Tibial nerve (tissue), 4 donors: ENCODE measurements around the gene DAAM2. TPM values are rescaled to one million over a fixed set of nuclear protein-coding genes. Genes with fewer than 3 reads are reported as not detected.

ENCODE experiments used
- DNase-seq, 2 donors: peaks; one replicate each; pipeline ENCODE4 v3.0.0-alpha.2; 2019; ENCODE audit warnings: low spot score in 2 of 2
- H3K27ac ChIP-seq, 4 donors: fragments of 200-600 bp; sonication (generic) in 3 of 4; one replicate each; pipeline ENCODE4 v1.5.1; 2017 to 2019; ENCODE audit warnings: mild to moderate bottlenecking in 1 of 4
- H3K27me3 ChIP-seq, 2 donors: fragments of 200-600 bp; sonication (generic) in 1 of 2; one replicate each; pipeline versions ENCODE4 v1.5.1 to v1.6.0; 2017 to 2019
- H3K36me3 ChIP-seq, 3 donors: fragments of 200-600 bp; sonication (generic); one replicate each; pipeline ENCODE4 v1.5.1; 2018 to 2019
- H3K4me1 ChIP-seq, 4 donors: fragments of 200-600 bp; sonication (generic) in 3 of 4; one replicate each; pipeline ENCODE4 v1.5.1; 2017 to 2019
- H3K4me3 ChIP-seq, 4 donors: fragments of 200-600 bp; sonication (generic) in 3 of 4; one replicate each; pipeline ENCODE4 v1.5.1; 2017 to 2019; ENCODE audit warnings: mild to moderate bottlenecking in 1 of 4, moderate library complexity in 1 of 4
- H3K9me3 ChIP-seq, 4 donors: fragments of 200-600 bp; sonication (generic) in 3 of 4; one replicate each; pipeline ENCODE4 v1.5.1; 2017 to 2019
- EP300 ChIP-seq, 2 donors: sonication (generic); formaldehyde crosslinking; IDR thresholded peaks; one replicate each; pipeline ENCODE4 v1.6.1; 2017; ENCODE audit warnings: antibody characterized with exemption in 2 of 2, mild to moderate bottlenecking in 1 of 2
- POLR2A ChIP-seq, 2 donors: fragments of 450-650 bp; IDR thresholded peaks; one replicate each; pipeline ENCODE4 v1.6.1; 2017; ENCODE audit warnings: antibody characterized with exemption in 2 of 2, mild to moderate bottlenecking in 2 of 2, moderate library complexity in 2 of 2
- WGBS, 2 donors: methylation state at CpG; one replicate each; pipeline ENCODE4 v1.1.5; 2018; 5-methylcytosine and 5-hydroxymethylcytosine counted together
- total RNA-seq, 4 donors: library from RNA; depleted of rRNA; stranded (reverse); fragments of >200 nt; gene quantifications; one replicate each; pipeline ENCODE4 v1.1.0, GENCODE V29; 2016
- TF ChIP-seq, protein P1 (sequence below), 5 experiments: fragments of 200-600 bp in 3 of 5; fragments of 450-650 bp in 2 of 5; sonication (generic) in 3 of 5; IDR thresholded peaks; one replicate each; pipeline ENCODE4 v1.5.1; 2016 to 2019; ENCODE audit warnings: antibody characterized with exemption in 5 of 5, mild to moderate bottlenecking in 3 of 5, moderate library complexity in 2 of 5

The DAAM2 gene
- total RNA-seq, 4 donors from 2014 or later: 73.9 to 133 (median 93.3) TPM

DNA sequence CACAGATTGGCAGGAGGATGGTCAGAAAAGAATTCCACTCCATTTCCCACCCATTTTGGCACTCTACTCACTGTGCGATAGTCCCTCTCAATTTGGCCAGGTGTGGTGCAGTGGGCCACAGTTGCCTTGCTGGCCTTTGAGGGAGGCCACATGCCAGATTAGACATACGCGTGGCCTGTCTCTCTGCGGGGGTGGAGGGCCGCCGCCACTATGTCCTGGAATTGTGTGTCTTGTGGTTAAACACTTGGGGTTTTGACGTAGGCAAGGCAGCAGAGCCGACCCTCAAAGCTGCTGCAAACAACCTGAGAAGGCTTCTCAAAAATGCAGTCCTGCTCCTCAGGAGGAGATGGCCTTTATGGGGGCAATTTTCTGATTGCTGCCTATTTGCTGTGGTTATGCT lies 4.9 kb upstream of the DAAM2 start:
- Histone ChIP-seq H3K9me3 (peaks cover 0 to 4% (median 2%) of the 10 kb centered on the region in 4 donors), H3K4me1 (peaks cover 0 to 15% (median 7%) of the 10 kb centered on the region in 4 donors), H3K27me3 (no peaks in the 10 kb centered on the region), H3K4me3 (no peak overlapping the region), H3K36me3 (no peaks in the 10 kb centered on the region), H3K27ac (no peak overlapping the region)
- WGBS, 2 donors: 84 to 89% methylated on average over 8 of the region's 8 CpGs
- DNase-seq: no peak
- TF ChIP-seq POLR2A (IDR thresholded peaks at IDR 0.05) (no peak), EP300 (IDR thresholded peaks at IDR 0.05) (no peak)
- TF ChIP-seq, protein P1, sequence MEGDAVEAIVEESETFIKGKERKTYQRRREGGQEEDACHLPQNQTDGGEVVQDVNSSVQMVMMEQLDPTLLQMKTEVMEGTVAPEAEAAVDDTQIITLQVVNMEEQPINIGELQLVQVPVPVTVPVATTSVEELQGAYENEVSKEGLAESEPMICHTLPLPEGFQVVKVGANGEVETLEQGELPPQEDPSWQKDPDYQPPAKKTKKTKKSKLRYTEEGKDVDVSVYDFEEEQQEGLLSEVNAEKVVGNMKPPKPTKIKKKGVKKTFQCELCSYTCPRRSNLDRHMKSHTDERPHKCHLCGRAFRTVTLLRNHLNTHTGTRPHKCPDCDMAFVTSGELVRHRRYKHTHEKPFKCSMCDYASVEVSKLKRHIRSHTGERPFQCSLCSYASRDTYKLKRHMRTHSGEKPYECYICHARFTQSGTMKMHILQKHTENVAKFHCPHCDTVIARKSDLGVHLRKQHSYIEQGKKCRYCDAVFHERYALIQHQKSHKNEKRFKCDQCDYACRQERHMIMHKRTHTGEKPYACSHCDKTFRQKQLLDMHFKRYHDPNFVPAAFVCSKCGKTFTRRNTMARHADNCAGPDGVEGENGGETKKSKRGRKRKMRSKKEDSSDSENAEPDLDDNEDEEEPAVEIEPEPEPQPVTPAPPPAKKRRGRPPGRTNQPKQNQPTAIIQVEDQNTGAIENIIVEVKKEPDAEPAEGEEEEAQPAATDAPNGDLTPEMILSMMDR (IDR thresholded peaks at IDR 0.05): no peak

- H3K36me3 ChIP-seq: no peaks in the 10 kb centered on the region
- no peak for DNase-seq
- H3K27ac ChIP-seq: peak overlapping the region in 2 of 4 donors; percentile 12 to 96
- no peaks in the 10 kb centered on the region for H3K9me3 ChIP-seq
- H3K27me3 ChIP-seq: no peaks in the 10 kb centered on the region
- TF ChIP-seq EP300 (IDR thresholded peaks at IDR 0.05): no peak
- TF ChIP-seq, protein P1 (IDR thresholded peaks at IDR 0.05): no peak
- no peak for TF ChIP-seq POLR2A (IDR thresholded peaks at IDR 0.05)
- 63 to 65% methylated on average over 5 of the region's 5 CpGs for WGBS, 2 donors
- no peak overlapping the region for H3K4me3 ChIP-seq
- H3K4me1 ChIP-seq: peaks cover 0 to 43% (median 22%) of the 10 kb centered on the region in 4 donors
Measured at GRCh38 chr6:39790772-39791171, 1.4 kb upstream of the DAAM2 start.

- Histone ChIP-seq H3K9me3 (no peaks in the 10 kb centered on the region), H3K27me3 (no peaks in the 10 kb centered on the region), H3K36me3 (no peaks in the 10 kb centered on the region), H3K4me3 (no peak overlapping the region), H3K4me1 (peaks cover 0 to 48% (median 25%) of the 10 kb centered on the region in 4 donors), H3K27ac (peak overlapping the region; percentile 12 to 96 (median 86))
- no peak for DNase-seq
- WGBS, 2 donors: 3 to 8% methylated on average over 1 of the region's 1 CpG
- TF ChIP-seq EP300 (IDR thresholded peaks at IDR 0.05) (no peak), POLR2A (IDR thresholded peaks at IDR 0.05) (no peak)
- TF ChIP-seq, protein P1 (IDR thresholded peaks at IDR 0.05): peak in 3 of 5 experiments; percentile 21 to 35 (median 21)
Measured at GRCh38 chr6:39791311-39791710, 865 bp upstream of the DAAM2 start.

DNA sequence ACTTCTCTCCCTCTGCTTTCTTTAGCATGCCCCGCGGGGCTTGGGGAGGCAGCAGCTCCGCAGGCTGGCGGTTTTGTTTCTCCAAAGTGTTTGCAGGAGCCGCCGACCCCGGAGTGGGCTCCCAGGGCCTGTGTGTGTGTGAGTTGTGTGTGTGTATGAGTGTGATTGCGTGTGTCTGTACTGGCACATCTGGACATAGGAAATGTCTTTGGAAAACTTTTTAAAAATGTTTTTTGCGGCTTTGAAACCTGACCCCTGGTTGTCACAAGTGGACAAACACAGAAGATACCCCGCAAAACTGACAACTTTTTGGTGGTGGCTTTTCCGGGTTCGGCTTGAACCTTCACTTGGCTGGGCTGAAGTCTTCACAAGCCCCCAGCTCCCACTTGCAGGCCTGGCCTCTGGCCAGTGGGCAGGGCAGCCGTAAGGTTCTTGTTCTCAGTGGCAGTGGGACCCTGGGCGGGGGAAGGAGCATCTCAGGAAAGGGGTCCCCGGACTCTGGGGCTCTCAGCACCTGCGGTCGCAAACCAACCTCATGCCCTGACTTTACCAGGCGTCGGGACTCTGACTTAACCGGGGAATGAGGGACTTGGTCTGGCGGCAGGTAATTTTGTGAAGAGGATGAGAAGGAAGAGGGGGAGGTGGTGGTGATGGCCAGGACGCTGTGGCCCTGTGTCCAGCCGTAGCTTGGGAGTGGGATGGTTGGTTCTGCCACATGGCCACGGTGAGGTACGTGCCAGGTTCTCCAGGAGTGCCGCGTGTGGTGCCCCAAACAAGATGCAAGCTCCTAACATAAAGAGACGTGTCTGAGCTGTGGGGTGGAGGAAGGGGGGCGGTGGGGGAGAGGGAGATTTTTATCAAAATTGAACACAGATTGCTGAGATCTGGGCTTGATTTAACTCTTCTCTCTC lies 619 bp downstream of the DAAM2 start:
- TF ChIP-seq, protein P1 (IDR thresholded peaks at IDR 0.05): no peak
- TF ChIP-seq POLR2A (IDR thresholded peaks at IDR 0.05) (no peak), EP300 (IDR thresholded peaks at IDR 0.05) (no peak)
- no peaks in the 10 kb centered on the region for H3K27me3 ChIP-seq
- 2 to 6% methylated on average over 27 to 28 of the region's 29 CpGs for WGBS, 2 donors
- no peaks in the 10 kb centered on the region for H3K9me3 ChIP-seq
- peak overlapping the region; percentile 85 to 96 (median 87) for H3K27ac ChIP-seq
- H3K36me3 ChIP-seq: peaks cover 0 to 3% (median 0%) of the 10 kb centered on the region in 3 donors
- peak overlapping the region; percentile 52 to 83 (median 70) for H3K4me3 ChIP-seq
- DNase-seq: peak in 1 of 2 donors; percentile 39
- H3K4me1 ChIP-seq: peaks cover 0 to 59% (median 26%) of the 10 kb centered on the region in 4 donors

GRCh38 chr6:39793516-39793915 lies 1.3 kb downstream of the DAAM2 start:
- 19 to 27% methylated on average over 7 of the region's 7 CpGs for WGBS, 2 donors
- TF ChIP-seq EP300 (IDR thresholded peaks at IDR 0.05) (no peak), POLR2A (IDR thresholded peaks at IDR 0.05) (no peak)
- TF ChIP-seq, protein P1 (IDR thresholded peaks at IDR 0.05): no peak
- peaks cover 0 to 59% (median 26%) of the 10 kb centered on the region in 4 donors for H3K4me1 ChIP-seq
- peaks cover 0 to 7% (median 0%) of the 10 kb centered on the region in 3 donors for H3K36me3 ChIP-seq
- peak overlapping the region; percentile 85 to 96 (median 87) for H3K27ac ChIP-seq
- H3K27me3 ChIP-seq: no peaks in the 10 kb centered on the region
- H3K9me3 ChIP-seq: no peaks in the 10 kb centered on the region
- H3K4me3 ChIP-seq: peak overlapping the region; percentile 52 to 83 (median 70)
- DNase-seq: no peak
